Hepatocyte (in vitro differentiated cells): ENCODE results near the gene USP54. TPM values are rescaled to one million over a fixed set of nuclear protein-coding genes. Genes with fewer than 3 reads are reported as not detected.
A peak's percentile ranks its signal among the peaks of the same experiment; 100 is the strongest.

ENCODE experiments used
- DNase-seq: peaks from one replicate; pipeline ENCODE4 v3.0.0-alpha.2; 2016; ENCODE audit warnings: low spot score
- H2AFZ ChIP-seq: fragments of 200-600 bp; sonication (generic); 2 replicates; pipeline ENCODE4 v1.6.0; 2016; ENCODE audit warnings: antibody characterized with exemption, mild to moderate bottlenecking
- H3K27ac ChIP-seq: fragments of 200-600 bp; sonication (generic); 2 replicates; pipeline ENCODE4 v1.5.1; 2016; ENCODE audit warnings: mild to moderate bottlenecking
- H3K27me3 ChIP-seq: fragments of 200-600 bp; sonication (generic); 2 replicates; pipeline ENCODE4 v1.6.1; 2016
- H3K36me3 ChIP-seq: fragments of 200-600 bp; sonication (generic); replicated peaks from 2 replicates; pipeline ENCODE4 v1.5.1; 2016; ENCODE audit warnings: low read depth; ENCODE audit not compliant: insufficient read depth
- H3K4me1 ChIP-seq: fragments of 200-600 bp; sonication (generic); 2 replicates; pipeline ENCODE4 v1.5.1; 2016; ENCODE audit warnings: mild to moderate bottlenecking, moderate library complexity; ENCODE audit not compliant: insufficient read depth
- H3K4me2 ChIP-seq: fragments of 200-600 bp; sonication (generic); 2 replicates; pipeline ENCODE4 v1.6.0; 2016
- H3K4me3 ChIP-seq: fragments of 200-600 bp; sonication (generic); 2 replicates; pipeline ENCODE4 v1.5.1; 2016; ENCODE audit warnings: mild to moderate bottlenecking
- H3K79me2 ChIP-seq: fragments of 200-600 bp; sonication (generic); 2 replicates; pipeline ENCODE4 v1.6.0; 2017; ENCODE audit warnings: mild to moderate bottlenecking
- H3K9me2 ChIP-seq: fragments of 200-600 bp; sonication (generic); replicated peaks from 2 replicates; pipeline ENCODE4 v1.6.0; 2017; ENCODE audit warnings: mild to moderate bottlenecking; ENCODE audit not compliant: insufficient read depth
- H3K9me3 ChIP-seq: fragments of 200-600 bp; sonication (generic); 2 replicates; pipeline ENCODE4 v1.5.1; 2016; ENCODE audit warnings: low read depth, mild to moderate bottlenecking
- H4K20me1 ChIP-seq: fragments of 200-600 bp; sonication (generic); 2 replicates; pipeline ENCODE4 v1.6.0; 2016; ENCODE audit warnings: mild to moderate bottlenecking; ENCODE audit not compliant: insufficient read depth, poor library complexity, severe bottlenecking
- EZH2 ChIP-seq: fragments of 200-600 bp; sonication (generic); IDR thresholded peaks from 2 replicates; pipeline ENCODE4 v1.6.1; 2016; ENCODE audit warnings: antibody characterized with exemption, mild to moderate bottlenecking, borderline replicate concordance
- EZH2phosphoT487 ChIP-seq: fragments of 200-600 bp; sonication (generic); IDR thresholded peaks from one replicate; pipeline ENCODE4 v1.6.1; 2018; ENCODE audit warnings: antibody characterized with exemption, mild to moderate bottlenecking, low read depth, moderate library complexity; ENCODE audit not compliant: unreplicated experiment, severe bottlenecking
- WGBS: methylation state at CpG from one replicate; pipeline ENCODE4 v1.1.6; 2016; ENCODE audit warnings: low lambda C conversion rate; ENCODE audit errors: missing lambda C conversion rate; 5-methylcytosine and 5-hydroxymethylcytosine counted together
- polyA plus RNA-seq: library from polyadenylated mRNA; unstranded; fragments of >200 nt; fragmentation: Nextera tagmentation; extraction: Ambion mirVana; gene quantifications from 2 replicates; pipeline ENCODE4 v1.2.1, GENCODE V29; 2016
- total RNA-seq: library from RNA; depleted of rRNA; stranded (reverse); fragments of >200 nt; gene quantifications from 2 replicates; pipeline ENCODE4 v1.2.3, GENCODE V29; 2014
- TF ChIP-seq, protein P1 (sequence below): fragments of 200-600 bp; sonication (generic); IDR thresholded peaks from 2 replicates; pipeline ENCODE4 v1.5.1; 2016; ENCODE audit warnings: antibody characterized with exemption, mild to moderate bottlenecking; ENCODE audit not compliant: poor library complexity

Gene USP54
- total and polyA plus RNA-seq, 2 experiments from 2014 or later: 13.2 to 61.6 TPM

DNA sequence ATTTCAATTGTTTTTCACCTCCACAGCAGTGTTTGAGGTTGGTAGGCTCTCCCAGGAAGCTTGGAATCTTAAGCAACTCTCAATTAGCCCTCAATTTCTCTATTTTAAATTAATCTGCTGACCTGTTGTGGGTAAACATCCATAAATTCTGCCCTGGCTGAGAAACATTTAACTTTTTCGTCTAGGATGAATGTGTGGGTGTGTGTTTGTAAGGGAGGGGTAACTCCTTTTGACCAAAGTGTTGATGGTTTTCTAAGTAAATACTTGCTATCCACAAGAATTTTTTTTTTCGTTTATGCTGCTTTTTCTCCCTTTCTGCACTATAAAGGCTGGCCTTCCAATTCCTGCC is 96.3 kb downstream of the USP54 start:
- H2AFZ ChIP-seq: peak overlapping the region; percentile 39
- DNase-seq: no peak
- H3K79me2 ChIP-seq: peaks cover 57% of the 10 kb centered on the region
- no peaks in the 10 kb centered on the region for H3K36me3 ChIP-seq
- H4K20me1 ChIP-seq: peaks cover 17% of the 10 kb centered on the region
- H3K9me3 ChIP-seq: no peaks in the 10 kb centered on the region
- no peak for TF ChIP-seq EZH2
- TF ChIP-seq, protein P1, sequence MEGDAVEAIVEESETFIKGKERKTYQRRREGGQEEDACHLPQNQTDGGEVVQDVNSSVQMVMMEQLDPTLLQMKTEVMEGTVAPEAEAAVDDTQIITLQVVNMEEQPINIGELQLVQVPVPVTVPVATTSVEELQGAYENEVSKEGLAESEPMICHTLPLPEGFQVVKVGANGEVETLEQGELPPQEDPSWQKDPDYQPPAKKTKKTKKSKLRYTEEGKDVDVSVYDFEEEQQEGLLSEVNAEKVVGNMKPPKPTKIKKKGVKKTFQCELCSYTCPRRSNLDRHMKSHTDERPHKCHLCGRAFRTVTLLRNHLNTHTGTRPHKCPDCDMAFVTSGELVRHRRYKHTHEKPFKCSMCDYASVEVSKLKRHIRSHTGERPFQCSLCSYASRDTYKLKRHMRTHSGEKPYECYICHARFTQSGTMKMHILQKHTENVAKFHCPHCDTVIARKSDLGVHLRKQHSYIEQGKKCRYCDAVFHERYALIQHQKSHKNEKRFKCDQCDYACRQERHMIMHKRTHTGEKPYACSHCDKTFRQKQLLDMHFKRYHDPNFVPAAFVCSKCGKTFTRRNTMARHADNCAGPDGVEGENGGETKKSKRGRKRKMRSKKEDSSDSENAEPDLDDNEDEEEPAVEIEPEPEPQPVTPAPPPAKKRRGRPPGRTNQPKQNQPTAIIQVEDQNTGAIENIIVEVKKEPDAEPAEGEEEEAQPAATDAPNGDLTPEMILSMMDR: no peak
- no peak for TF ChIP-seq EZH2phosphoT487
- whole genome bisulfite sequencing: 0% methylated on average over 2 of the region's 2 CpGs
- peak overlapping the region; percentile 89 for H3K4me3 ChIP-seq
- no peaks in the 10 kb centered on the region for H3K27me3 ChIP-seq
- peak overlapping the region; percentile 96 for H3K27ac ChIP-seq
- peaks cover 23% of the 10 kb centered on the region for H3K4me1 ChIP-seq
- no peaks in the 10 kb centered on the region for H3K9me2 ChIP-seq
- peak overlapping the region; percentile 79 for H3K4me2 ChIP-seq

DNA sequence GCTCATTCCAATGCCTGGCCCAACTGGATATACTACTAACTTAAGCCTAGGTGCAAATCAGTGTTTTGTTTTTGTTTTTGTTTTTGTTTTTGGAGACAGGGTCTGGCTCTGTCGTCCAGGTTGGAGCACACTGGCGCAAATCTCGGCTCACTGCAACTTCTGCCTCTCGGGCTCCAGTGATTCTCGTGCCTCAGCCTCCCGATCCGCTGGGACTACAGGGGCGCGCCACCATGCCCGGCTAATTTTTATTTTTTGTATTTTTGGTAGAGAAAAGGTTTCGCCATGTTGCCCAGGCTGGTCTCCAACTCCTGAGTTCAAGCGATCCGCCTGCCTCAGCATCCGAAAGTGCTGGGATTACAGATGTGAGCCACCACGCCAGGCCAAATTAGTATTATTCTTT is 96.9 kb downstream of the USP54 start:
- H4K20me1 ChIP-seq: peaks cover 20% of the 10 kb centered on the region
- 96% methylated on average over 15 of the region's 15 CpGs for WGBS
- no peaks in the 10 kb centered on the region for H3K9me2 ChIP-seq
- peaks cover 63% of the 10 kb centered on the region for H3K79me2 ChIP-seq
- no peak overlapping the region for H2AFZ ChIP-seq
- peaks cover 23% of the 10 kb centered on the region for H3K4me1 ChIP-seq
- H3K27ac ChIP-seq: peak overlapping the region; percentile 6
- TF ChIP-seq, protein P1: no peak
- TF ChIP-seq EZH2 (no peak), EZH2phosphoT487 (no peak)
- H3K36me3 ChIP-seq: no peaks in the 10 kb centered on the region
- H3K4me3 ChIP-seq: peak overlapping the region; percentile 89
- no peak for DNase-seq
- H3K9me3 ChIP-seq: no peaks in the 10 kb centered on the region
- H3K27me3 ChIP-seq: no peaks in the 10 kb centered on the region
- H3K4me2 ChIP-seq: peak overlapping the region; percentile 79

DNA sequence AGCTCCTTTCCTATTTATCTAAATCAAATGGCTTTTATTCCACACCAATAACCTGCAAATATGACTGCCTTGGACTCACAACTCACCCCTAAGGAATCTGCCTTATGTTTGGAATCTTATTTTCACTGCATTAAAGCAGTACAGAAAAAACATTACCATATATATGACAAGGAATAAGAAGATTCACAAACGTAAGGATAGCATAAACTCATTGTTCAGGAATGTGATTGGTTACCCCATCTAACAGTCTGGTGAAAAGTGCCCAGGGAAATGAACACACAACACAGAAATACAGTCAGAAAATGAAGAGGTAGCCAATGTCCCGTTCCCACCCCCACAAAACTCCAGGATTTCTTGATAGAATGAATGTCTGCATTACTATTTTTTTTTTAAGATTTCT is 97.4 kb downstream of the USP54 start:
- Histone ChIP-seq H3K4me2 (peak overlapping the region; percentile 79), H3K4me3 (no peak overlapping the region), H3K79me2 (peaks cover 67% of the 10 kb centered on the region)

More for the DNA sequence above, 97.4 kb downstream of the USP54 start:
- Histone ChIP-seq H3K27me3 (no peaks in the 10 kb centered on the region), H3K9me2 (no peaks in the 10 kb centered on the region), H3K4me1 (peaks cover 23% of the 10 kb centered on the region), H2AFZ (no peak overlapping the region), H3K27ac (peak overlapping the region; percentile 6), H4K20me1 (peaks cover 20% of the 10 kb centered on the region), H3K9me3 (no peaks in the 10 kb centered on the region), H3K36me3 (no peaks in the 10 kb centered on the region)
- TF ChIP-seq, protein P1: no peak
- TF ChIP-seq EZH2: no peak
- TF ChIP-seq EZH2phosphoT487: no peak
- no peak for DNase-seq
- 51% methylated on average over 2 of the region's 2 CpGs for WGBS
